CD1c-positive myeloid dendritic cell (primary cell): ENCODE data around the gene TPRN.

Source experiments
- DNase-seq: peaks from one replicate; pipeline ENCODE4 v3.0.0-alpha.2; 2016; ENCODE audit errors: extremely low spot score

Gene TPRN

GRCh38 chr9:137161558-137162486 lies 38.7 kb downstream of the TPRN start:
- DNase-seq: no peak

GRCh38 chr9:137160716-137161557 lies 39.6 kb downstream of the TPRN start:
- DNase-seq: no peak

GRCh38 chr9:137160054-137160425 lies 40.5 kb downstream of the TPRN start:
- no peak for DNase-seq

- no peak for DNase-seq
These were observed 41.2 kb downstream of the TPRN start for GRCh38 chr9:137159105-137160053.

- DNase-seq: no peak
These were observed 41.9 kb downstream of the TPRN start for GRCh38 chr9:137158625-137159024.

GRCh38 chr9:137157618-137158415 lies 42.7 kb downstream of the TPRN start:
- no peak for DNase-seq

GRCh38 chr9:137156567-137157375 lies 43.8 kb downstream of the TPRN start:
- peak; percentile 88 for DNase-seq

GRCh38 chr9:137152844-137153405 lies 47.6 kb downstream of the TPRN start:
- DNase-seq: no peak

- DNase-seq: peak; percentile 67
These were observed 49.7 kb downstream of the TPRN start for GRCh38 chr9:137150617-137151457.

- DNase-seq: no peak
These were observed 50.5 kb downstream of the TPRN start for GRCh38 chr9:137149942-137150616.

GRCh38 chr9:137149363-137149762 lies 51.2 kb downstream of the TPRN start:
- DNase-seq: no peak

- DNase-seq: no peak
These were observed 51.9 kb downstream of the TPRN start for GRCh38 chr9:137148661-137149060.

GRCh38 chr9:137148242-137148641 lies 52.3 kb downstream of the TPRN start:
- no peak for DNase-seq

GRCh38 chr9:137147793-137148160 lies 52.8 kb downstream of the TPRN start:
- DNase-seq: no peak

GRCh38 chr9:137147091-137147792 lies 53.3 kb downstream of the TPRN start:
- no peak for DNase-seq

- DNase-seq: no peak
These were observed 54.0 kb downstream of the TPRN start for GRCh38 chr9:137146527-137146918.

GRCh38 chr9:137145731-137146526 lies 54.6 kb downstream of the TPRN start:
- DNase-seq: no peak
